Activated naive CD4-positive, alpha-beta T cell treated with anti-CD3 and anti-CD28 coated beads, Interleukin-2, amount 10 ng/mL, durations not matched to agents 5 hours and 36 hours (primary cell): ENCODE measurements around the gene C6. TPM values are rescaled to one million over a fixed set of nuclear protein-coding genes. Genes with fewer than 3 reads are reported as not detected.

Source experiments
- total RNA-seq, 2 experiments: library from RNA; stranded (reverse); gene quantifications; one replicate each; pipeline ENCODE4 v1.2.3, GENCODE V29; 2021

Gene C6
- not detected for total RNA-seq

GRCh38 chr5:41213340-41213739 is at the start of gene C6:
C6 (minus strand) TSS chr5:41213532; CDS start chr5:41203230, 10,302 bp downstream.

Other genes starting within 250 kb of the C6 start
- gene MROH2B, start 142.2 kb downstream of the C6 start, total RNA-seq, result not detected